ENCODE measurements around the gene DDIT3. TPM values are rescaled to one million over a fixed set of nuclear protein-coding genes. Genes with fewer than 3 reads are reported as not detected.

The DDIT3 gene
- total and polyA plus RNA-seq, 2 of the 13 experiments (the other 11 are each of a cell fraction or from before 2014, with no cell fraction given) = 27.5 to 48.7 TPM

DNA sequence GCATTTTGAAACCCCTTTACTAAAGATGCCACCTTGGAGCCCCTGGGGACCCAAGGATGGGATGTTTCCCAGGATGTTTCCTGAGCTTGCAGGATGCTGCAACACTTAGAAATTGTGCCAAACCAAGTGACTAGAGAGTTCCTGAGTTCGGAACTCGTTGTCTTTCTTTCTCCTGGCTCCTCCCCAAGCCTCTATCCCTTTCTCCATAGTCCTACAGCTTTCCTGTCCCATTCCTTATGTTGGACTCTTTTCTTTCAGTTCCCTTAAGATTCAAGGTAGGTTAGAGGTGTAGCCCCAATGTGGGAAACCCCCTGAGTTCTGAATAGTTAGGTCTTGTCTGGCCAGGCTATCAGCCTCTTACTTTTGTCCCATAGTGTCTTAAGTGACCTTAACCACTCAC lies 28.2 kb upstream of the DDIT3 start:
- peaks cover 61% of the 10 kb centered on the region for H3K4me1 ChIP-seq (ENCODE audit: insufficient read depth, low read length)
- ChIA-PET POLR2A (interaction anchor here (1.0 kb wide), 1 partner anchor 28 kb away, joined by 3 read pairs; no protein-coding TSS in a partner anchor), CTCF (ENCODE audit: low intra/inter-chr PET ratio, low total read pairs) (no interaction called here)
- no peak overlapping the region for H3K27ac ChIP-seq (ENCODE audit: extremely low read length, insufficient read depth, low read length)
- peaks cover 20% of the 10 kb centered on the region for H3K79me2 ChIP-seq (ENCODE audit: insufficient read depth, low read length)
- H3K4me2 ChIP-seq (ENCODE audit: low read depth, low read length) = peak overlapping the region; percentile 81; the same call in 1 of the 2 replicates
- H2AFZ ChIP-seq (ENCODE audit: low read length) = no peak overlapping the region
- H3K27me3 ChIP-seq (ENCODE audit: control insufficient read depth in 1 of 2, insufficient read depth in 2 of 2, low read length in 2 of 2) = peaks cover 1 to 27% of the 10 kb centered on the region in 2 experiments; a peak in 3 of 5 replicates
- intact Hi-C loops (cut with micrococcal nuclease; ENCODE audit: unreplicated experiment) (no loop called here), in situ Hi-C loops (cut with HindIII; ENCODE audit: extremely low pct_ligation_motif_present, low pct_unique_long_range_greater_than_20kb) (no loop called here)
- 6% methylated on average over 2 of the region's 2 CpGs for WGBS (ENCODE audit: low lambda C conversion rate)
- FAIRE-seq (no peak), ATAC-seq (no peak), DNase-seq (ENCODE audit: low spot score) (no peak)
- no TSS peak for BruUV-seq (replicated peaks)
- H3K36me3 ChIP-seq (replicated peaks in 1 of 2; ENCODE audit: control insufficient read depth in 1 of 2, insufficient read depth in 2 of 2, low read length in 2 of 2) = no peaks in the 10 kb centered on the region
- TF ChIP-seq ZNF614 (CRISPR knock-in tag; IDR thresholded peaks at IDR 0.05; ENCODE audit: borderline replicate concordance) (no peak), ZNF615 (CRISPR knock-in tag; IDR thresholded peaks at IDR 0.05; ENCODE audit: borderline replicate concordance) (no peak), ZNF350 (CRISPR knock-in tag; IDR thresholded peaks at IDR 0.05; ENCODE audit: borderline replicate concordance, low read depth) (no peak), ZMYM2 (CRISPR knock-in tag; IDR thresholded peaks at IDR 0.05) (no peak), POLR2AphosphoS5 (IDR thresholded peaks at IDR 0.05; ENCODE audit: low read depth, low read length) (no peak), ZNF180 (CRISPR knock-in tag; IDR thresholded peaks at IDR 0.05; ENCODE audit: borderline replicate concordance, low read depth) (no peak), ASH2L (IDR thresholded peaks at IDR 0.05; ENCODE audit: insufficient read length, low read depth, low read length) (no peak), ZNF274 (CRISPR knock-in tag; IDR thresholded peaks at IDR 0.05) (no peak)
- TF ChIP-seq, protein P1, sequence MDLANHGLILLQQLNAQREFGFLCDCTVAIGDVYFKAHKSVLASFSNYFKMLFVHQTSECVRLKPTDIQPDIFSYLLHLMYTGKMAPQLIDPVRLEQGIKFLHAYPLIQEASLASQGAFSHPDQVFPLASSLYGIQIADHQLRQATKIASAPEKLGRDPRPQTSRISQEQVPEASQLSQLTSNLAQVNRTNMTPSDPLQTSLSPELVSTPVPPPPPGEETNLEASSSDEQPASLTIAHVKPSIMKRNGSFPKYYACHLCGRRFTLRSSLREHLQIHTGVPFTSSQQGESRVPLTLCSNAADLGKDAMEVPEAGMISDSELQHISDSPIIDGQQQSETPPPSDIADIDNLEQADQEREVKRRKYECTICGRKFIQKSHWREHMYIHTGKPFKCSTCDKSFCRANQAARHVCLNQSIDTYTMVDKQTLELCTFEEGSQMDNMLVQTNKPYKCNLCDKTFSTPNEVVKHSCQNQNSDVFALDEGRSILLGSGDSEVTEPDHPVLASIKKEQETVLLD (CRISPR knock-in tag; IDR thresholded peaks at IDR 0.05; ENCODE audit: low read depth) = no peak
- TF ChIP-seq, protein P2, sequence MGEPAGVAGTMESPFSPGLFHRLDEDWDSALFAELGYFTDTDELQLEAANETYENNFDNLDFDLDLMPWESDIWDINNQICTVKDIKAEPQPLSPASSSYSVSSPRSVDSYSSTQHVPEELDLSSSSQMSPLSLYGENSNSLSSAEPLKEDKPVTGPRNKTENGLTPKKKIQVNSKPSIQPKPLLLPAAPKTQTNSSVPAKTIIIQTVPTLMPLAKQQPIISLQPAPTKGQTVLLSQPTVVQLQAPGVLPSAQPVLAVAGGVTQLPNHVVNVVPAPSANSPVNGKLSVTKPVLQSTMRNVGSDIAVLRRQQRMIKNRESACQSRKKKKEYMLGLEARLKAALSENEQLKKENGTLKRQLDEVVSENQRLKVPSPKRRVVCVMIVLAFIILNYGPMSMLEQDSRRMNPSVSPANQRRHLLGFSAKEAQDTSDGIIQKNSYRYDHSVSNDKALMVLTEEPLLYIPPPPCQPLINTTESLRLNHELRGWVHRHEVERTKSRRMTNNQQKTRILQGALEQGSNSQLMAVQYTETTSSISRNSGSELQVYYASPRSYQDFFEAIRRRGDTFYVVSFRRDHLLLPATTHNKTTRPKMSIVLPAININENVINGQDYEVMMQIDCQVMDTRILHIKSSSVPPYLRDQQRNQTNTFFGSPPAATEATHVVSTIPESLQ (CRISPR knock-in tag; conservative IDR thresholded peaks at IDR 0.05) = no peak
- TF ChIP-seq, protein P3, sequence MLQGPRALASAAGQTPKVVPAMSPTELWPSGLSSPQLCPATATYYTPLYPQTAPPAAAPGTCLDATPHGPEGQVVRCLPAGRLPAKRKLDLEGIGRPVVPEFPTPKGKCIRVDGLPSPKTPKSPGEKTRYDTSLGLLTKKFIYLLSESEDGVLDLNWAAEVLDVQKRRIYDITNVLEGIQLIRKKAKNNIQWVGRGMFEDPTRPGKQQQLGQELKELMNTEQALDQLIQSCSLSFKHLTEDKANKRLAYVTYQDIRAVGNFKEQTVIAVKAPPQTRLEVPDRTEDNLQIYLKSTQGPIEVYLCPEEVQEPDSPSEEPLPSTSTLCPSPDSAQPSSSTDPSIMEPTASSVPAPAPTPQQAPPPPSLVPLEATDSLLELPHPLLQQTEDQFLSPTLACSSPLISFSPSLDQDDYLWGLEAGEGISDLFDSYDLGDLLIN (CRISPR knock-in tag; IDR thresholded peaks at IDR 0.05; ENCODE audit: borderline replicate concordance) = no peak
- no peaks in the 10 kb centered on the region for H3K9me3 ChIP-seq (ENCODE audit: low read length)
- no peaks in the 10 kb centered on the region for H4K20me1 ChIP-seq (ENCODE audit: insufficient read depth, low read length)
- no peak overlapping the region for H3K4me3 ChIP-seq (replicated peaks in 1 of 3; ENCODE audit: insufficient read depth in 1 of 3, low read depth in 2 of 3, low read length in 3 of 3)
- H3K9ac ChIP-seq (ENCODE audit: insufficient read depth, low read depth, low read length) = no peak overlapping the region

Measured in HepG2 (cell line).